NCI-H1694 (cell line): ENCODE results near the gene ISCU.
A peak's percentile ranks its signal among the peaks of the same experiment; 100 is the strongest.
"Not testable (repeated sequence)": the region's sequence is repeated elsewhere in the genome, so short reads cannot be mapped to it uniquely, and the experiment has no call there.

ENCODE experiments used
- DNase-seq: peaks from one replicate; lab custom pipeline; 2025; lab: John Stamatoyannopoulos, UW

Gene ISCU

DNA sequence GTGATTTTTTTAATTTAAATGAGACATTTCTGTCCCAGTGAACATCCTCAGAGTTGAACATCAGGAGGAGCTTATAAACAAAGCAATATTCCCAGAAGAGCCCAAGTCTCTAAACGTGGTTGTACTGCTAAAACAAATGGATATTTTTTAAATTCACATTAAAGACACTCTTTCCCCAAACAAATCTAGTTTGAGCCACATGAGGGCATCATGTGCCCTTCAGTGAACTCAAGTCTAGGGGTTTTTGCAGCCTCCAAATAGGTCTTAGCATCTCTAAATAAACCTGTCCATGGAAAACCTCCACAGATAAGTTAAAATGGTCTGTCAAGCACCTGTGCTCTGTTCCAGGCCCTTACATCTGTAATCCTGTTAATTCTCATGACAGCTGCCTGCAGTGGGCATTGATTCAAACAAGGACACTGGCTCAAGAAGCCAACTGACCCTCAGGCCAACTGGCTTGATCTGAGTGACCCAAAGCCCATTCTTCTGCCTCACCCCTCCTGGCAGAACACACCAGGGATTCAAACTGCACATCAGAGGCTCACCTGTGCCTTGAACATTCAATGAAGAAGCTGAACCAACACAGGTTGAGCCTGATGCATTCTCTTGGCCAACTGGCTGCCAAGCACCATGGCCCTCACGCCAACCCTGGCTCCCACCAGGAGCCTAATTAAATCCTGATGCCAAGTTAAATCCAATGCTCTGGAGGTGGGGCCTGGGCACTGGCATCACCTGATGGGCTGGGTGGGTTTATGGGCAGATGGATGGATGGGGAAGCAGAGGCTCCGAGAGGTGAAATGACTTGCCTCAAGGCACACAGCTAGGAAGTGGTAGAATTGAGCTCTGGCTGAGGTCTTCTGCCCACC lies 8.6 kb downstream of the ISCU start:
- DNase-seq, result peak; percentile 39

- DNase-seq, result no peak
Observed at GRCh38 chr12:108571609-108572165, 9.3 kb downstream of the ISCU start.

DNA sequence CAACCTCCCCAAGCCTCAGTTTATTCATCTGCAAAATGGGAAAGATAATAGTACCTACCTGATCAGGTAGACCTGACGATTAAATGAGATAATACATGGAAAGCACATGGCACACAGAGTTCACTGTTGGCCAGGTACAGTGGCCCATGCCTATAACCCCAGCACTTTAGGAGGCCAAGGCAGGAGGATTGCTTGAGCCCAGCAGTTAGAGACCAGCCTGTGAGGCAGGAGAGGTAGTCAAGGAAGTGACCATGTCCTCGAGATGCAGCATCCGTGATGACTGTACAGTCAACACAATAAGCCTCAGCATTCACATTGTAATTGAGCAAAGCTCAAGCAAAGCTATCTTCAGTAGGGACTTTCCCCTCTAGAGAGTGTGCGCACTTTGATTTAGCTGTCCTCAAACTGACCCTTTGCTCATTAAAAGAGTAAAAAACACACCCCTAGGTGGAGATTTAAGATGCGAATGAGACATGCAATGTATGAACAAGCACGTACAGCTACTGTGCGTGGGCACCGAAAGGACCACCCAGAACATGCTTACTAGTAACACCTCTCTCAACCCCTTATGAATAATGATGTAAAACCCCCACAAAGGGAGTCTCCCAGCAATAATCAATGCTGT lies 9.9 kb downstream of the ISCU start:
- DNase-seq, result no peak

DNA sequence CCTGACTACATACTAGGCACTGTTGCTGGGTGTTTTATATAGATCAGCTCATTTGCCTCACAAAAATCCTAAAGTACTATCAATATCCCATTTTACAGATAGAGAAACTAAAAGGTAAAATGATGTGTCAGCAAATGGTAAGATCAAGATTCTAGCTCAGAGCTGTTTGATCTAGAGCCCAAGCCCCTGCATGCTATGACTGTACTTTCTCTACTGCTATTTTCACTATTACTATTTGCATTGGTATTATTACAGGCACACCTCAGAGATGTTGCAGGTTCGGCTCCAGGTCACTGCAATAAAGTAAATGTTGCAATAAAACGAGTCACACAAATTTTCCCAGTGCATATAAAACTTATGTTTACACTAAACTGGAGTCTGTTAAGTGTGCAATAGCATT lies 10.9 kb downstream of the ISCU start:
- no peak for DNase-seq

GRCh38 chr12:108574276-108574675 lies 11.9 kb downstream of the ISCU start:
- DNase-seq, result not testable (repeated sequence)

- no peak for DNase-seq
Observed at GRCh38 chr12:108575199-108575912, 13.0 kb downstream of the ISCU start.

DNA sequence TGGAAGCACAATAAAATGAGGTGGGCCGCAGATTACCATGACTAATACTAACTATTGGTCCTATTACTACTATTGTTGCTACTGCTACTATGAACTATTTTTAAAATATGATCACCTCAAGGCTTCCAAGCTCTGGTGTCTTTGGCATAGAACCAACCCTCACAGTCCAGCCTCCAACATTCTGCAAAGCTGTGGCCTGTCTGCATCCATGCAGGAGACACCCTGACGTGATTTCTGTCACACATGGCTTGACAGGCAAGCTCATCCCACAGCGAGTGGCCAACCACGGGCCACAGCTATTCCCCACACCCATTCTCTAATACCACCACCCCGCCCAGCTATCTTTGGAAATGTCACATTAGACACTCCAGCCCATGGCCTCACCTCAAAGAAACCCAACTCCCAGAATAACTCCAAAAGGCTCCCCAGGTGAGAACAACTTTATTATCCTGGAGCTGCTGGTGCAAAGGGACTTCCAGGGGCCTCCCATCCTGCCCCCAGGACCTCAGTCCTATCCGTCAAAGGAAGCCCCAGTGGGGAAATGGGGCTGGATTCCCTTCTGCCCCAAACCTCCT lies 14.4 kb downstream of the ISCU start:
- no peak for DNase-seq

- no peak for DNase-seq
Observed at GRCh38 chr12:108577458-108577857, 15.1 kb downstream of the ISCU start.

DNA sequence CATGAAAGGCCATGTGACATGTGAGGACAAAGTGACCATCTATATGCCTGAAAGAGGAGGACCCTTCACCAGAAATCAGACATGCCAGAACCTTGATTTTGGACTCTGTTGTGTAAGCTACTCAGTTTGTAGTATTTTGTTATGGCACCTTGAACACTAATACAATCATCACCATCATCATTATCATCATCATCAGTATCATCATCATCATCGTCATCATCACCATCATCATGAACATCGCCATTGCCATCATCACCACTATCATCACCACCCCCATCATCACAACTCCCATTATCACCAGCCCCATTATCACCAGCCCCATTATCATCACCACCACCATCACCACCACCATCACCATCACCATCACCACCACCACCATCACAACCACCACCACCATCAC lies 15.9 kb downstream of the ISCU start:
- no peak for DNase-seq

GRCh38 chr12:108578813-108579212 lies 16.4 kb downstream of the ISCU start:
- no peak for DNase-seq

GRCh38 chr12:108580531-108580930 lies 18.1 kb downstream of the ISCU start:
- no peak for DNase-seq

DNA sequence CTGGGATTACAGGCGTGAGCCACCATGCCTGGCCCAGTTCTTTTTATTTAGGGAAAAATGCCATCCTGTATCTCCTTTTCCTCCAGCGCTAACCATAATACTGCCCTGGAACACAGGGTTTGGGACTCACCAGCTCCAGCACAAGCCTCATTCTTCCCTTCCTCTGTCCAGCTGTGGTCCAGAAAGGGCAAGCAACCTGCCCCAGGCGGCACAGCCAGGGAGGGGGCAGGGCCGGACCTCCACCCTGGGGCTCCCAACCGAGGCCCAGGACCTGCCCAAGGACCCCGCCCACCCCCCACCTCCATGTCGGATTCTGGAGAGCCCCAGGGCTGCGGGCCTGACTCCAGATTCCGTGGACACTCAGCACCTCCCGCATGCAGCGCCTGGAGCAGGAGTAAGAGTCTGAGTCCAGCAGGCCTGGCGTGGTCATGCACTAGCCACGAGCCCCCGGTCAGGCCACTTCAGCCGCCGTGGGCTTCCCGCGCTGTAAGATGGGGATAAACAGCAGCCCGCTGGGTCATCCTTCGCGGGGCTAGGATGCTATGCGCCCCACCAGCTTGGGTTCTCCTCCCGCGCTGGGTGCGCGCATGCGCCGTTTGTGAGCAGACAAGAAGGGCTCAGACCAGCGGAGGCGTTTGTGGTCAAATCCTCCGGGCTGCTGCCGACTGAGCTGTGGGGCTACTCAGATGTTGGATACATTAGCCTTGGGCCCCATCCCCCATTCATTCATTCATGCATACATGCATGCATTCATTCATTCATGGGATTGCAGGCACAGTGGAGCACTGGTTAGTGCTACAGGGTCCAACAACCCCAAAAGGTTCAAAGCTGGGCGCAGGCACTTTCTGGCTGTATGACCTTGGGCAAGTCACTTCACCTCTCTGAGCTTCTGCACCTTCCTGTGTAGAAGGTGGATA lies 19.2 kb downstream of the ISCU start:
- no peak for DNase-seq

DNA sequence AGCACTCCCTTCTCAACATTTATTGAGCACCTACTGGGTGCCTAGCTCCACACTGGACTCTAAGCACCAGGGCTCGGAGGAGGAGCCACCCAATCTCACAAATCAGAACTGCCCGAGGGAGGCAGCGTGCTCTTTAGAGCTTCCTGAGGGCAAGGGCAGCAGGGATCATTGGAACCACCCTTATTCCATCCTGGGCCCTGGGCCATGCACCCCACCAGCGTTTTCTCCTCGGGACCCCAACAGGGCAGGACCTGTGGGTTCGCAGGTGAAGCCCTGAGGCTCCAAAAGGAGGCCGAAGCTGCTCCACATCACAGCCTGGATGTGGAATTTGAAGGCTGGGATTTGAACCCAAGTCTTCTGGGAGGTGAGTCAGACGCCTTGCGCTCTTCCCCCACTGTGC lies 20.1 kb downstream of the ISCU start:
- no peak for DNase-seq

GRCh38 chr12:108582978-108583770 lies 20.8 kb downstream of the ISCU start:
- no peak for DNase-seq

- peak; percentile 38 for DNase-seq
Observed at GRCh38 chr12:108583991-108584390, 21.6 kb downstream of the ISCU start.

- no peak for DNase-seq
Observed at GRCh38 chr12:108584456-108585065, 22.2 kb downstream of the ISCU start.

- no peak for DNase-seq
Observed at GRCh38 chr12:108585864-108586263, 23.5 kb downstream of the ISCU start.

DNA sequence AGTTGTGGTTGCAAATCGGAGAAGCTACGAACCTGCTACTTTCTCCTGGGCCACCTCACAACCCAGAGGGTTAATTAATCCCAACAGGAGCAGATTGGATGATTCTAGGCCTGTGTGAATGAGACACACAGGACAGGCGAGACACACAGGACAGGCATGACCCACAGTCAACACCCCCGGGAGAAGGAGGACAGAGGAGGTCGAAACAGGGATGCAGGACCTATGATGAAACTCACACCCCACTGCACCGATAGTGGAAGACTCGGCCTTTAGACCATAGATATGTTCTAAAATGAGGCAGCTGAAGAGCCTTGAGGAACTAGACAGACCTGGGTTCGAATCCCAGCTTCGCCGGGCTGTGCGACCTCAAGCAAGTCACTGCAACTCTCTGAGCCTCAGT lies 23.9 kb downstream of the ISCU start:
- DNase-seq, result no peak

GRCh38 chr12:108587826-108588225 lies 25.4 kb downstream of the ISCU start:
- DNase-seq, result peak; percentile 46
